Tongue (tissue), 3 donors: ENCODE measurements around the gene SLC50A1. TPM values are rescaled to one million over a fixed set of nuclear protein-coding genes. Genes with fewer than 3 reads are reported as not detected.

Source experiments
- DNase-seq: peaks from one replicate; pipeline ENCODE4 v3.0.0-alpha.2; 2015
- small RNA-seq: library from RNA; depleted of rRNA; stranded (forward); fragments of <200 nt; gene quantifications from one replicate; pipeline ENCODE3, GENCODE V24; 2014; ENCODE audit warnings: low replicate concordance
- total RNA-seq: library from RNA; depleted of rRNA; stranded (reverse); fragments of >200 nt; gene quantifications from one replicate; pipeline ENCODE4 v1.2.3, GENCODE V29; 2014

Gene SLC50A1
- total RNA-seq, 1 donor from 2014 or later = 11.5 TPM

DNA sequence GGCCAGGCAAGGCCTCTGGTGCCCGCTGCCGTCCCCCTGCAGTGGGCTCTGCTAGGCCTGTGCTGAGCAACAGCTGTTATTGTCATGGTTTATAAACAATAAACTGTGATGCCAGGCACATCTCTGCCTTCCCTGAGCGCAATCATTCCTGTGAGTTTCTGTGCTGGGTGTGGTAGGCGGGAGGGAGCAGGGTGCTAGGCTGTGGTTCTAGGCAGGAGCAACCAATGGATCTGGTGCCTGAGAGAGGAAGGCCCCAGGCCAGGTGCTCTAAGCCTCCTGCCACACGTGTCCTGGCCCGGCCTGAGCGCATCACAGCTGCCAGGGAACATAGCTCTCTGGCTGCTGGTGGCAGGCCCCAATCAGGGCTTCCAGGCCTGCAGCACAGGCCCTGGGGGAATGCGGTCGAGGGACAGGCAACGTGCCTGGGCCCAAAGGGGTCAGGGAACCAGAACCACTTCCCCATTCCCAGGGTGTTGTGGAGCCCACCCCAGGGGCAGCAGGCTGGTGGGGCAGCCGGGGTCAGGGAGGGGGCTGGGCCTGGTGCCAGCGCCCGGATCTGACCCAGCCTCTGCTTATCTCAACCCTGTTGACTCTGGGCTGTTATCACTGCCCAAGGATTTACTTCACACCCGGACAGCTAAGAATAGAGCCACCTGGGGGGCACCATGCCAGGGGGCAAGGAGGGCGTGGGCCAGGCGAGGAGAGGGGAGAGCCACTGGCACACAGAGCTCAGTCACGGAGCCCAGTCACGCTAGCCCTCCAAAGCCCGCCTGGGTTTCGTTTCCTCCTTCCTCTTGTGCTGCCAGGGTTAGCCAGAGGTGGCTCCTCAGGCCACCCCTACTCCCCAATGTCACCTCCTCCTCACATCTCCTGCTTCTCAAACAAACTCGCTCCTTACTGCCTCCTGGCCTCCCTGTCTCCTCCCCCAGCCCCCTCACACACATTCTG, 49.5 kb downstream of the SLC50A1 start:
- peak; percentile 49 for DNase-seq

DNA sequence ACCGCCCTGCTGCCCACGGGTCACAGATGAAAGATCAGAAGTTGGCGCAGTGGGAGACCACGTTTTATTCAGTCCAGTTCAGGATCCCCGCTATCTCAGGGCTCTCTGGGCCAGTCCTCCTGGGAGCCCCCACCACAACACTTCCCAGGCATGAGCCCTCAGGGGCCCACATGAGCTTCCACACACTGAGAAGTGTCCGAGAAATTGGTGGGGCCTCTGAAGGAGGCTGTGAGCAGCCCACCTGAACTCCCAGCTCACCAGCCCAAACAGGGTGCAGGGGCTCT, 50.1 kb downstream of the SLC50A1 start:
- no peak for DNase-seq

DNA sequence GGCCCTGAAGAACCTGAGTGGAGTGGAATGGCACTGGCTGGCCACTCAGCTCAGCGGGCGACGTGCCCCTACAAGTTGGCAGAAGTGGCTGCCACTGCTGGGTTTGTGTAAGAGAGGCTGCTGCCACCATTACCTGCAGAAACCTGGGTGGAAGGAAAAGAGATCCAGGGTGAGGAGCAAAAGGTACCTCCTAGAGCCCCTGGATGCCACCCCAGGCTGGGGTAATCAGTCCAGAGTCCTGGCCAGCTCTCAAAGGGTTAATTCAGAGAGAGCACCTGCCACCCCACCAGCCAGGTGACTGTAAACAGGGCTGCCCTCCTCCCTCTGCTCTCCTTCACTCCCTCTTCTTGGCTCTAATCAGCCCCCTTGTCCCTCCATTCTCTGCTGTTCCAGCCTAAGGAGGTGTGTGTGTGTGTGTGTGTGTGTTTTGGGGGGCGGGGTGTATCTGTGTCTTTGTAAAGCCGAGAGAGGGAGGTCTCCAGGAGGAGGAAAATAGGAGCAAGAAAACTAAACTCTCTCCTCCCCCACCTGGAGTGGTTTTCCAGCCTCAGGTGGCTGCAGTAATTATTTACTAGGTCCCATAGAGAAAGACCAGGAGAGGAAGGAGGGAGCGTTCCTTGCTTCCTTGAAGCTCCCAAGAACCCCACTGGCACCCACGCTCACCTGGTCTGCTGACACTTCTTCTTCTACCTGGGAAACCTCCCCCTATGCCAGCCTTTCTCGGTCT, 50.6 kb downstream of the SLC50A1 start:
- DNase-seq = no peak

DNA sequence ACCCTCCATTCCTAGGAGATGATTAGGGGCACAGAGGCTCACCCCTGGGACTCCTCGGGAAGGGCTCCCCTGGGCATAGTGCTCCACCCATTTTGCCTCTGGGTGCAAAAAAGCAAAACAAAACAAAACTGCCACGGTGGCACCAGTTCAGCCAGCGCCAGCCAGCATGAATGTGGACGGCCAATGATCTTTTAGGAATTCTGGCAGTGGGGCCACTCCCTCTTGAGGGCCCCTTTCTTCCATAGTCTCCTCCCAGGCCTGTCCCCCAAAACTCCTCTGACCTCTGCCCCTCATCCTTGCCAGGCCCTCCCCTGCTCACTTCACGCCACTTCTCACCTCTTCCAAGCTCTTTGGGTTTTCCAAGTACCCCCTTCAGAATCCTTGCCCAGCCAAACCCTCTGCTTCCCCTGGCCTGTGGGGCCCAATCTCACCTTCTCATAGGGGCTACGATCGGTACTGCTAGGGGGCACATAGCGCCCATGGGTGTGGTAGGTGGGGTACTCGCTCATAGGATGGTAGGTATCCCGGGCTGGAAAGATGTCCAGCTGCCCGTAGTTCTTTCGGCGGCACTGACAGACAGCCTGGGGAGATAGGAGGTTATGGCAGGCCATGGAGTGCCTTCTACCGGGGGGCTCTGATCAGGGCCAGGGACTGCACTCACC, 51.3 kb downstream of the SLC50A1 start:
- no peak for DNase-seq

GRCh38 chr1:155187456-155187891, 51.8 kb downstream of the SLC50A1 start:
- no peak for DNase-seq

DNA sequence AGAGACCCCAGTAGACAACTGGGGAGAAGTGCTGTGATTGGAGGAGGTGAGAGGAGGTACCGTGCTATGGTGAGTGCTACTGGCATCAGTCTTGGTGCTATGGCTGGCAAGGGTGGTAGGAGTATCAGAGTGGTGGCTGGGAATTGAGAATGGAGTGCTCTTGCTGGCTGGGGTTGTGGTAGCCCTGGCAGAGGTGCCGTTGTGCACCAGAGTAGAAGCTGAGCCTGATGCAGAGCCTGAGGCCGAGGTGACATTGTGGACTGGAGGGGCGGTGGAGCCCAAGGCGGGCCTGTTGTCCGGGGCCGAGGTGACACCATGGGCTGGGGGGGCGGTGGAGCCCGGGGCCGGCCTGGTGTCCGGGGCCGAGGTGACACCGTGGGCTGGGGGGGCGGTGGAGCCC, 52.6 kb downstream of the SLC50A1 start:
- no peak for DNase-seq

Small RNA genes within 50 kb of the gene (small RNA-seq; reads per million reads assigned to genes)
- not detected for gene HMGN2P18
- not detected for gene RF00019

Other genes starting within 250 kb of the SLC50A1 start
- 15.7 TPM for gene PMVK, start 199.1 kb upstream of the SLC50A1 start, total RNA-seq
- 222 TPM for gene PBXIP1, start 179.8 kb upstream of the SLC50A1 start, total RNA-seq
- gene PYGO2, start 174.1 kb upstream of the SLC50A1 start, total RNA-seq = 18.1 TPM
- gene SHC1, start 165.1 kb upstream of the SLC50A1 start, total RNA-seq = 67.9 TPM
- gene CKS1B, start 161.2 kb upstream of the SLC50A1 start, total RNA-seq = 35.2 TPM
- gene FLAD1, start 152.5 kb upstream of the SLC50A1 start, total RNA-seq = 17.0 TPM
- not detected for gene LENEP, start 142.3 kb upstream of the SLC50A1 start, total RNA-seq
- gene ZBTB7B, start 133.1 kb upstream of the SLC50A1 start, total RNA-seq = 24.9 TPM
- 0.41 TPM for gene DCST2, start 102.1 kb upstream of the SLC50A1 start, total RNA-seq
- gene DCST1, start 102.0 kb upstream of the SLC50A1 start, total RNA-seq = not detected
- gene ADAM15, start 84.5 kb upstream of the SLC50A1 start, total RNA-seq = 62.6 TPM
- gene EFNA4, start 72.1 kb upstream of the SLC50A1 start, total RNA-seq = 5.0 TPM
- gene EFNA3, start 57.0 kb upstream of the SLC50A1 start, total RNA-seq = 0.92 TPM
- gene EFNA1, start 8.0 kb upstream of the SLC50A1 start, total RNA-seq = 25.4 TPM
- gene DPM3, start 4.7 kb downstream of the SLC50A1 start, total RNA-seq = 20.4 TPM
- gene KRTCAP2, start 37.5 kb downstream of the SLC50A1 start, total RNA-seq = 29.6 TPM
- gene TRIM46, start 38.0 kb downstream of the SLC50A1 start, total RNA-seq = 0.72 TPM
- 61.0 TPM for gene THBS3, start 72.0 kb downstream of the SLC50A1 start, total RNA-seq
- 26.2 TPM for gene MTX1, start 72.8 kb downstream of the SLC50A1 start, total RNA-seq
- gene ENTREP3, start 119.6 kb downstream of the SLC50A1 start, total RNA-seq = 6.9 TPM
- gene SCAMP3, start 126.5 kb downstream of the SLC50A1 start, total RNA-seq = 22.1 TPM
- gene CLK2, start 137.7 kb downstream of the SLC50A1 start, total RNA-seq = 26.1 TPM
- gene HCN3, start 141.6 kb downstream of the SLC50A1 start, total RNA-seq = 1.6 TPM
- gene PKLR, start 165.6 kb downstream of the SLC50A1 start, total RNA-seq = 0.31 TPM
- gene FDPS, start 173.0 kb downstream of the SLC50A1 start, total RNA-seq = 95.3 TPM
- 23.0 TPM for gene RUSC1, start 185.0 kb downstream of the SLC50A1 start, total RNA-seq